ENCODE data around the gene TSPAN14.

DNA sequence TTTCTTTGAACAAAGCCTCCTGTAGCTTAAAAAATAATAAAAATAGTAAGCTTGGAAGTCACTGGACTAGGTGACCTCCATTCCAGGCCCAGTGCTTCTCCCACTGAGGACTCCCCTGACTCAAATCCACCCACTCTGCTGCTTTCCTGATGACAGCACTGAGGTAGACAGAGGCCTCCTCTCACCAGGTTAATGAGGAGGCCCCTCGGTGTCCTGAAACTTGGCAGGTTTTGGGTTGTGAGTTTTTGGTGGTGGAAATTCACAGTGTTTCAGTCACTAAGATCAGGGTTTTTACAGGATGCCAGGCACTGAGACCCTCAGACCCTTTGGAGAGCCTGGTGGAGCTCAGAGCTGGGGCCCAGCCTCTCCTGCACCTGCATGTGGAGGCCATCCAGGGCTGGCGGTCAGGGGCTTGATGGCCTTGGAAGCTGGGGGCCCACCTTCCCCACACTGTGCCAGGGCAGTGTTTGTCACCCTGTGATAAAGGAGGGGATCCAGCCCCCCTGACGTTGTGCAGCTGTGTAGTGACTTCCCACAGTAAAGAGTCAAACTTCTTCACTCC lies 19.1 kb downstream of the TSPAN14 start:
- TF ChIP-seq, protein P1, sequence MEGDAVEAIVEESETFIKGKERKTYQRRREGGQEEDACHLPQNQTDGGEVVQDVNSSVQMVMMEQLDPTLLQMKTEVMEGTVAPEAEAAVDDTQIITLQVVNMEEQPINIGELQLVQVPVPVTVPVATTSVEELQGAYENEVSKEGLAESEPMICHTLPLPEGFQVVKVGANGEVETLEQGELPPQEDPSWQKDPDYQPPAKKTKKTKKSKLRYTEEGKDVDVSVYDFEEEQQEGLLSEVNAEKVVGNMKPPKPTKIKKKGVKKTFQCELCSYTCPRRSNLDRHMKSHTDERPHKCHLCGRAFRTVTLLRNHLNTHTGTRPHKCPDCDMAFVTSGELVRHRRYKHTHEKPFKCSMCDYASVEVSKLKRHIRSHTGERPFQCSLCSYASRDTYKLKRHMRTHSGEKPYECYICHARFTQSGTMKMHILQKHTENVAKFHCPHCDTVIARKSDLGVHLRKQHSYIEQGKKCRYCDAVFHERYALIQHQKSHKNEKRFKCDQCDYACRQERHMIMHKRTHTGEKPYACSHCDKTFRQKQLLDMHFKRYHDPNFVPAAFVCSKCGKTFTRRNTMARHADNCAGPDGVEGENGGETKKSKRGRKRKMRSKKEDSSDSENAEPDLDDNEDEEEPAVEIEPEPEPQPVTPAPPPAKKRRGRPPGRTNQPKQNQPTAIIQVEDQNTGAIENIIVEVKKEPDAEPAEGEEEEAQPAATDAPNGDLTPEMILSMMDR (IDR thresholded peaks at IDR 0.05; ENCODE audit: low read length): no peak
- no peak for TF ChIP-seq EZH2 (IDR thresholded peaks at IDR 0.05; ENCODE audit: borderline replicate concordance, low read length)

All from OCI-LY1 (cell line).